GM08714 (cell line): Measurements from ENCODE around the gene TTLL10.

Experiments
- H3K4me3 ChIP-seq: fragments of 200-500 bp; sonication (Bioruptor generic); 2 replicates; pipeline ENCODE4 v1.5.1; 2014; ENCODE audit warnings: mild to moderate bottlenecking, low read length, inconsistent platforms
- ZNF274 ChIP-seq: IDR thresholded peaks from 2 replicates; pipeline ENCODE4 v1.6.1; 2012; ENCODE audit warnings: mild to moderate bottlenecking, low read depth, low read length

Gene TTLL10

DNA sequence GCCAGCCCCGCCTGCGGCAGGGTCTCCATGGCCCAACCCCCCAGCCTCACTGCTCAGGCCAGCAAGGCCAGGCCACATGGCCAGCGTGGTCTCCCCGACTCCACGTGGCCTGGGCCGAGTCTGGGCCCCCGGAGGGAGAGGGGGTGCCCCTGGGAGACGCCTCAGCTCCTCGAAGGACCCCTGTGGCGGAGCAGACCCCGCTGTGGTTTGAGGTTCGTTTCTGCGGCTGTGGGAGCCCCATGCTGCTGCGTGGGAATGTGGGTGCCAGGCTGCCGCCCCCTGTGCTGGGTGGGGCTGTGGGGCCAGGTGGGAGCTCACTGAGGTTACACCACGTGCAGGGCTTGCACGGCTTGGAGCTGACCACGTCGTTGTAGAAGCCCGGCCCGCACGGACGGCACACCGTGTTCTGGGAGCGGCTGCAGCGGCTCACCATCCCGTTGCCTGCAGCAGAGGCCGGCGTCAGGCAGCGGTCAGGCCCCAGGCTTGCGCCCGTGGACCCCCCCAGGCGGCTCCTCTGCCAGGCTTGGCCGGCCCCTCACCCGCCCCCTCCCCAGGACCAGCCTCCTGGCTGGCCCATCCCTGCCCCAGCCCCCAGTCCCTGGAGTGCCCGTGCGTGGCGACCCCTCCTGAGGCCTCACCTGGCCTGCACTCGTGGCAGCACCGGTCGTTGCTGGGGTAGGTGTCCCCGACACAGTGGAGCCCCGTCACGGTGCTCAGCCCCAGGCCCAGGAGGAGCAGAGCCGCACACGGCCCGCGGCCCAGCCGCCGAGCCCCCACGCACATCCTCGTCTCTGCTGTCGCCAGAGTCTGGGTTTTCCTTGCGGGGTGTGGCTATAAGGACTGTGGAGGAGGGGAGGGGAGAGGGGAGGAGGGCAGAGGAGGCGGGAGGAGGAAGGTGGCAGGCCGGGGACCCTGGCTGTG is 39.9 kb downstream of the TTLL10 start, which contains the start of gene TNFRSF4:
Gene TNFRSF4, minus strand, starts transcription at position 809 of the 921 bp plus-strand sequence. Its CDS starts 26 bp downstream, at position 783.
- H3K4me3 ChIP-seq: no peak within 1 kb of the TSS
- no peak for TF ChIP-seq ZNF274

GRCh38 chr1:1215080-1215676 is 41.5 kb downstream of the TTLL10 start:
- TF ChIP-seq ZNF274: no peak
- no peak overlapping the region for H3K4me3 ChIP-seq

DNA sequence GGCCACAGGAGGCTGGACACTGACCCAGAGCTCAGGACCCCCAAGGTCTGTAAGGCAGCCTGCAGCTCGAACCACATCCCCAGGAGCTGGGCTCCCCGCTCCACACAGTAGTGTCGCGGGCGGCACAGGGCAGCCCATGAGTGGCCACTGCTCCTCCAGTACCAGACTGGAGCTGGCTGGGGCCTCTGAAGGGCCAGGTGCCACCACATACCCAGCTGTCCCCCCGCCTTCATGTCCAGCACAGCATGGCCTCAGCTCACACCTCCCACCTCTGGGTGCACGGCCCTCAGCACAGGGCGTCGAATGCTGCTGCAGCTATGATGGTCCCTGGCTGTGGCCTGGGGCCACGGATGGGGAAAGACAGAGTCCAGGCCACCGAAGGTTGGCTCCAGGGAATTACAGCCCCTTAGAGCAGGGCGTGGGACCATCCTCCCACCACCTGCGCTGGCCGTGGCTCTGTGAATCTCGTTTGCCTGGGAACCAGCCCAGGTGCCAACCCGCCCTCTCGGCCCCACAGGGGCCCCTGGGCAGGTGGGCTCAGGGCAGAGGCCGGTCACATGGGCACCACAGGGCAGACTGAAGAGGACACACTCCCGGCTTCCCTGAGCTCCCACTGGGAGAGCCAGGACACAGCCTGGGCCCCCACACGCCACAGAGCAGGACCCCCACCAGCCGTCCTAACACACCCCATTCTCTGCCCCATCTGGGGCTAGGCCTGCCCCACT is 42.4 kb downstream of the TTLL10 start:
- no peak for TF ChIP-seq ZNF274

GRCh38 chr1:1216770-1217620 is 43.3 kb downstream of the TTLL10 start:
- TF ChIP-seq ZNF274: no peak
- H3K4me3 ChIP-seq: no peak overlapping the region

More for the DNA sequence above, 42.4 kb downstream of the TTLL10 start:
- no peak overlapping the region for H3K4me3 ChIP-seq

GRCh38 chr1:1217621-1218523 is 44.2 kb downstream of the TTLL10 start:
- no peak for TF ChIP-seq ZNF274
- no peak overlapping the region for H3K4me3 ChIP-seq

DNA sequence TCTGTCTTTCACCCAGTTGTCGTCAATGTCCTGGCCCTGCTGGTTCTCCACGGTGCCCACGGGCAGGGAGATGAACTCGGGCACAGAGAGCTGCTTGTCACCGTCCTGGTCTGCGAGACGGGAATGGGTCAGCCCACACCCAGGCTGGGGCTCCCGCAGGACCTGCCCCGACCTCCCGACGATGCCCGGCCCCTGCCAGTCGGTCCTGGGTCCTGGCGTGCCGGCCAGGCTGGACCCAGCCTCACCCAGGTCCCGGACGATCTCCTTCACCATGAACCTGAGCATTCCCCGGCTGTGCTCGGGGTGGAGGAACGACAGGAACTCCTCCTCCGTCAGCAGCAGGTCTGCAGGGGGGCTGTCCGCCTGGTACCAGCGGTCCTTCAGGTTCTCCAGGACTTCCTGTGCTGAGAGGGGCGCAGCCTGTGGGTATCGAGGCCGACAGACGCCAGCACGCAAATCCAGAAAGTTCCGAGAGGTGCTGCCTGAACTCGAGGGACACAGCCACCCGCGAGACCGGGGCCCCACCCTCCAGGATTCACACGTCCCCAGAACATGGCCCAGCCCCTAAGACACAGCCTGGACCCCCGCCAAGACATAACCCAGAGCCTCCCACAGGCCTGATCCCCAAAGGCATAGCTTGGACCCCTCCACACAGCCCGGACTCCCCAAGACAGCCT is 45.0 kb downstream of the TTLL10 start:
- TF ChIP-seq ZNF274: no peak
- H3K4me3 ChIP-seq: no peak overlapping the region

GRCh38 chr1:1219341-1219740 is 45.7 kb downstream of the TTLL10 start:
- no peak for TF ChIP-seq ZNF274
- H3K4me3 ChIP-seq: no peak overlapping the region

DNA sequence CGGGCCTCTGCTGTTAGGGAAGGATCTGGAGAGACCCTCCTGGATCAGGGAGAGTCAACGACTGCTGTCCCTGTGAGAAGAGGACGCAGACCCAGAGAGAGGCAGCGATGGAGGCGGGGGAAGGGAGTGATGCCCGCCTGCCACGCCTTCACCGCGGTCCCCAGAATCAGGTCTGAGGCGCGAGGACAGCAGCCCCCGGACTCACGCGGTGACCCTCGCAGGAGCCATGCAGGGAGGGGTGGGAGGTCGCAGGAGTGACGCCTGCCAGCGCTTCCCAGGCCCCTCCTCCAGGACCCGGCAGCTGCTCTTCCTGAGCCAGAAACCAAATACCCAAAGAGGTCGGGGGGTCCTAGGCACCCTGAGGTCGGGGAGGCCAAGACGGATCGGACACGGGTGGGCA is 46.5 kb downstream of the TTLL10 start:
- TF ChIP-seq ZNF274: no peak
- H3K4me3 ChIP-seq: no peak overlapping the region

- no peak for TF ChIP-seq ZNF274
- H3K4me3 ChIP-seq: no peak overlapping the region
Observed at GRCh38 chr1:1221887-1222574, 48.4 kb downstream of the TTLL10 start.

DNA sequence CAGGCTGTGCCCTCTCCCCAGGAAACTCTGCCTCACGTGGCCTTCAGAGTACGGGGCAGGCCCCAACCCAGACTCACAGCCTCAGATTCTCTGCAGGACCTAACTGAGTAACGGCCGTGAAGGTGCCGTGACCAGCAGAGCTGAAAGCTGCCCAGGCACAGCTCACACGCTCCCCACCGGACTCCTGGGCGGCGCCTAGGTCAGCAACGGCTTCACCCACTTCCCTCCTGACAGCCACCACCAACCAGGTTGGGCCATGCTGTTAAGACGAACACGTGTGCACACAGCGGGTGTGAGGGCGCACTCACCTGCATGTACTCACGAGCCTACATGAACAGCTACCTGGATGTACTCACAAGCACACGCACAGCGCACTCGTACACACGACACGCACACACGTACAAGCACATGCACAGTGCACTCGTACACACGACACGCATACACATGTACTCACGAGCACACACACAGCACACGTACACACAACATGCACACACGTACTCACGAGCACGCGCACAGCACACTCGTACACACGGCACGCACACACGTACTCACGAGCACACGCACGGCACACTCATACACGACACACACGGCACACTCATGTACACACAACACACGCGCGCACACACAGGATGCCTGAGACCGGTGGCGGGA is 49.0 kb downstream of the TTLL10 start:
- no peak for TF ChIP-seq ZNF274
- no peak overlapping the region for H3K4me3 ChIP-seq

DNA sequence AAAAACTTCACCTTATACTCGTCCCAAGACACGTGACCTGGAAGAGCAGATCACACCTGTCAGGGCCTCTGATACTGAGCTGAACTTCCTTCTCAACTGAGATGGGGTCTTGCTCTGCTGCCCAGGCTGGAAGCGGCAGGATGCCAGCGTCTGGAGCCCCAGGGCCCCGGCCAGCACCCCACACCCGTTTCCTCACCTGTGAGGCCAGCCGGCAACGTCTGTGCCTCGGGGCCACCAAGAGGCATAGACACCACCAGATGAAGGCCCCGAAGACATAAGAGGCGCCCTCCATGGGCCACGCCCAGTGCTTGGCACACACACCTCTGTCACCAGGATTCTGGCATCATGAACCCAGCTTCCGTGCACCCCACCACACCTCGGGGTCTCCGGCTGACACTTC is 49.6 kb downstream of the TTLL10 start:
- no peak overlapping the region for H3K4me3 ChIP-seq

More for the DNA sequence above, 49.6 kb downstream of the TTLL10 start:
- TF ChIP-seq ZNF274: no peak
